Tibial nerve (tissue), 4 donors: Measurements from ENCODE around the gene MAN2B1.

Experiments used
- EP300 ChIP-seq, 2 donors: sonication (generic); formaldehyde crosslinking; IDR thresholded peaks; one replicate each; pipeline ENCODE4 v1.6.1; 2017; ENCODE audit warnings: antibody characterized with exemption in 2 of 2, mild to moderate bottlenecking in 1 of 2
- POLR2A ChIP-seq, 2 donors: fragments of 450-650 bp; IDR thresholded peaks; one replicate each; pipeline ENCODE4 v1.6.1; 2017; ENCODE audit warnings: antibody characterized with exemption in 2 of 2, mild to moderate bottlenecking in 2 of 2, moderate library complexity in 2 of 2
- TF ChIP-seq, protein P1 (sequence below), 5 experiments: fragments of 200-600 bp in 3 of 5; fragments of 450-650 bp in 2 of 5; sonication (generic) in 3 of 5; IDR thresholded peaks; one replicate each; pipeline ENCODE4 v1.5.1; 2016 to 2019; ENCODE audit warnings: antibody characterized with exemption in 5 of 5, mild to moderate bottlenecking in 3 of 5, moderate library complexity in 2 of 5

DNA sequence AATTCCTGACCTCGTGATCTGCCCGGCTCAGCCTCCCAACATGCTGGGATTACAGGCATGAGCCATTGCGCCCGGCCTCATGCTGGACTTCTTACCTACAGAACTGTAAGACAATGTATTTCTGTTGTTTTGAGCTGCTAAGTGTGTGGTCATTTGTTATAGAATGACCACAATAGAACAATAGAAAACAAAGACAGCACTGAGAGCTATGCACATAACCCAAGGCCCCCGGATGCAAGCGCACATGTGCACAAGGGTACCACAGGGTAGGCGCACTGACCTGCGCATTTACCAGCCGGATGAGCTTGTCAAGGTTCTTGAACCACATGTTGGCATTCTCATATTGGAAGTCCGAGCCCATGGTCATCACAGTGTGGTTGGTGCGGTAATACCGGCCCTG, 5.6 kb downstream of the MAN2B1 start:
- TF ChIP-seq, protein P1, sequence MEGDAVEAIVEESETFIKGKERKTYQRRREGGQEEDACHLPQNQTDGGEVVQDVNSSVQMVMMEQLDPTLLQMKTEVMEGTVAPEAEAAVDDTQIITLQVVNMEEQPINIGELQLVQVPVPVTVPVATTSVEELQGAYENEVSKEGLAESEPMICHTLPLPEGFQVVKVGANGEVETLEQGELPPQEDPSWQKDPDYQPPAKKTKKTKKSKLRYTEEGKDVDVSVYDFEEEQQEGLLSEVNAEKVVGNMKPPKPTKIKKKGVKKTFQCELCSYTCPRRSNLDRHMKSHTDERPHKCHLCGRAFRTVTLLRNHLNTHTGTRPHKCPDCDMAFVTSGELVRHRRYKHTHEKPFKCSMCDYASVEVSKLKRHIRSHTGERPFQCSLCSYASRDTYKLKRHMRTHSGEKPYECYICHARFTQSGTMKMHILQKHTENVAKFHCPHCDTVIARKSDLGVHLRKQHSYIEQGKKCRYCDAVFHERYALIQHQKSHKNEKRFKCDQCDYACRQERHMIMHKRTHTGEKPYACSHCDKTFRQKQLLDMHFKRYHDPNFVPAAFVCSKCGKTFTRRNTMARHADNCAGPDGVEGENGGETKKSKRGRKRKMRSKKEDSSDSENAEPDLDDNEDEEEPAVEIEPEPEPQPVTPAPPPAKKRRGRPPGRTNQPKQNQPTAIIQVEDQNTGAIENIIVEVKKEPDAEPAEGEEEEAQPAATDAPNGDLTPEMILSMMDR (IDR thresholded peaks at IDR 0.05), result no peak
- no peak for TF ChIP-seq POLR2A (IDR thresholded peaks at IDR 0.05)
- no peak for TF ChIP-seq EP300 (IDR thresholded peaks at IDR 0.05)
